Spinal cord (tissue), 10 donors: ENCODE measurements around the gene CUEDC1. TPM values are rescaled to one million over a fixed set of nuclear protein-coding genes. Genes with fewer than 3 reads are reported as not detected.
A peak's percentile ranks its signal among the peaks of the same experiment; 100 is the strongest.

Experiments
- DNase-seq, 6 donors: peaks; one replicate each; pipeline versions ENCODE4 v3.0.0 to v3.0.0-alpha.2; 2013 to 2015; ENCODE audit warnings: low spot score in 6 of 6, low read depth in 4 of 6
- H3K27ac ChIP-seq: one replicate; pipeline ENCODE4 v1.5.1; 2013; ENCODE audit warnings: low read depth, low read length, control low read depth
- H3K27me3 ChIP-seq: one replicate; pipeline ENCODE4 v1.6.1; 2013; ENCODE audit warnings: low read length; ENCODE audit not compliant: control insufficient read depth, insufficient read depth
- H3K36me3 ChIP-seq: one replicate; pipeline ENCODE4 v1.6.1; 2013; ENCODE audit warnings: low read length; ENCODE audit not compliant: control insufficient read depth, insufficient read depth
- H3K4me1 ChIP-seq: one replicate; pipeline ENCODE4 v1.6.1; 2013; ENCODE audit warnings: low read length; ENCODE audit not compliant: control insufficient read depth, insufficient read depth
- H3K4me3 ChIP-seq: one replicate; pipeline ENCODE4 v1.5.1; 2013; ENCODE audit warnings: low read depth, low read length, control low read depth
- H3K9me3 ChIP-seq: one replicate; pipeline ENCODE4 v1.6.1; 2013; ENCODE audit warnings: low read length; ENCODE audit not compliant: control insufficient read depth, insufficient read depth
- WGBS: methylation state at CpG from one replicate; pipeline ENCODE4 v1.1.5; 2013; ENCODE audit warnings: missing lambda C conversion rate; ENCODE audit not compliant: insufficient coverage; 5-methylcytosine and 5-hydroxymethylcytosine counted together
- polyA plus RNA-seq, 2 donors: library from polyadenylated mRNA; unstranded; fragments of 120-200 nt; gene quantifications; one replicate each; pipeline ENCODE4 v1.2.1, GENCODE V29; 2013; ENCODE audit not compliant: insufficient read length in 2 of 2
- total RNA-seq, 2 donors: library from RNA; depleted of rRNA in 1 of 2; stranded (reverse); fragments of 120-200 nt in 1 of 2; fragments of >200 nt in 1 of 2; gene quantifications; one replicate each; pipeline versions ENCODE4 v1.2.3 to v1.2.4, GENCODE V29; 2013 to 2014
- donor health status: healthy.

The CUEDC1 gene
- total and polyA plus RNA-seq, 4 donors: 14.0 to 111 (median 63.8) TPM

DNA sequence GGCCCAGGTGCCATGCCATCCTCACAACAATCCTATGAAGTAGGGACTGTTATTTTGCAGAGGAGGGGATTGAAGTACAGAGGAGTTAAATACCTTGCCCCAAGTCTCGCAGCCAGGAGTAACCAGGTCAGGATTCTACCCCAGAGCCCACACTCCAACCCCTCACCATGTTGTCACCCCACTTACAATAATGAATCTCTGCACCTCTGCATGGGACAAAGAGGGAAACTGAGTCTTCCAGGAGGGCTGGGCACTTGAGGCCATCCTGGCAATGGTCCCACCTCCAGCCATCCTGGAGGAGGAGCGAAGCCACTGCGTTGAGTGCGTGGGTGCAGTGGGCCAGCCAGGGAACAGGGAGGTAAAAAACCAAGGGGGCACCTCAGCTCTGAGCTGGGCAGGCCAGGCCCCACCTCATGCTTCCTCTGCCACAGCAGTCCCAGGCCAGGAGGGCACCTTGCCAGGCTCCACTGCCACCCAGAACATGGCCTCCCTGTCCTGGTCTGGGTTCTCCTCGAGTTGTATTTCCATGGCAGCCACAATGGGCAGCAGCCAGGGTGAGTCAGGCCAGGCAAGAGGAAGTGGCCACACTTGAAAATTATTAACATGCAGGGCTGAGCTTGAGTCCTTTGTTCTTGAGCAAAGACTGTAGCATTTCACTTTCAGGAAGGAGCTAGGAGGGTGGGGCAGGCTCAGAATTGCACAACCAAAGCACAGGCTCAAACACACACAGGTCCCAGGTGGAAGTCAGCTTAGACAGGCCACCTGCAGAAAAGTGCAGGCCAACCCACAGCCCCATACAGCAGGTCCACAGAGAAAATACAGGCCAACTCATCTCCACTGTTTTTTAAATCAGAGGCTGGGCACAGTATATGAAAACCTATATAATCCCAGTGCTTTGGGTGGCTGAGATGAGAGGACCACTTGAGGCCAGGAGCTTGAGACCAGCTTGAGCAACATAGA, 52.1 kb downstream of the CUEDC1 start:
- Histone ChIP-seq H3K4me3 (no peak overlapping the region), H3K36me3 (peaks cover 7% of the 10 kb centered on the region), H3K27me3 (no peaks in the 10 kb centered on the region), H3K27ac (peak overlapping the region; percentile 49), H3K4me1 (peaks cover 84% of the 10 kb centered on the region), H3K9me3 (no peaks in the 10 kb centered on the region)
- DNase-seq: peak in 2 of 6 donors; percentile 78 to 88
- 46% methylated on average over 4 of the region's 5 CpGs for WGBS

DNA sequence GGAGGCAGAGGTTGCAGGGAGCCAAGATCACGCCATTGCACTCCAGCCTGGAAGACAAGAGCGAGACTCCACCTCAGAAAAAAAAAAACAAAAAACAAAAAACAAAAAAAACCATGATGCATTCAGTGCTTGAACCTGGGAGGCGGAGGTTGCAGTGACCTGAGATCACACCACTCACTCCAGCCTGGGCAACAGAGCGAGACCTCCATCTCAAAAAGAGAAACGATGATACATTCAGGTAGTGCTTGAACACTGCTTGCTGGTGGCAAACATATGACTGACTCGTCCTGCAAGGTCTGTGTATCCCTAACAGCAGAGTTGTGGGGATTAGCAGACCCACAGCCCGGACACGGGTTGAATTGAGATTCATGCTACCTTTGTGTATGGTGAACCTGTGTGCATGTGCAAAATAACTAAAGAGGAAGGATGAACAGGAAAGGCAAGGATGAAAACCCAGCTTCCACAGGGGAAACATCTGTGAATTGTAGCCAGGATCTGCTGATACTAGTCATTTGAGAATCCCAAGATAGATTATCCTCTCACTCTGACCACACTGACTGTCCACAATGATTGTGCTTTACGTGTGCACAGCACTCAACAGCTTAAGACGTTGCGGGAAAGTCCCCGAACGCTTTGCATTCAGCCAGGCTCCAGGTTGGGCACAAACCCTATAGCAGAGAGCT, 53.0 kb downstream of the CUEDC1 start:
- Histone ChIP-seq H3K36me3 (peaks cover 8% of the 10 kb centered on the region), H3K27me3 (no peaks in the 10 kb centered on the region), H3K4me3 (no peak overlapping the region), H3K27ac (peak overlapping the region; percentile 49), H3K4me1 (peaks cover 81% of the 10 kb centered on the region), H3K9me3 (no peaks in the 10 kb centered on the region)
- DNase-seq: no peak
- WGBS: 77% methylated on average over 9 of the region's 13 CpGs

DNA sequence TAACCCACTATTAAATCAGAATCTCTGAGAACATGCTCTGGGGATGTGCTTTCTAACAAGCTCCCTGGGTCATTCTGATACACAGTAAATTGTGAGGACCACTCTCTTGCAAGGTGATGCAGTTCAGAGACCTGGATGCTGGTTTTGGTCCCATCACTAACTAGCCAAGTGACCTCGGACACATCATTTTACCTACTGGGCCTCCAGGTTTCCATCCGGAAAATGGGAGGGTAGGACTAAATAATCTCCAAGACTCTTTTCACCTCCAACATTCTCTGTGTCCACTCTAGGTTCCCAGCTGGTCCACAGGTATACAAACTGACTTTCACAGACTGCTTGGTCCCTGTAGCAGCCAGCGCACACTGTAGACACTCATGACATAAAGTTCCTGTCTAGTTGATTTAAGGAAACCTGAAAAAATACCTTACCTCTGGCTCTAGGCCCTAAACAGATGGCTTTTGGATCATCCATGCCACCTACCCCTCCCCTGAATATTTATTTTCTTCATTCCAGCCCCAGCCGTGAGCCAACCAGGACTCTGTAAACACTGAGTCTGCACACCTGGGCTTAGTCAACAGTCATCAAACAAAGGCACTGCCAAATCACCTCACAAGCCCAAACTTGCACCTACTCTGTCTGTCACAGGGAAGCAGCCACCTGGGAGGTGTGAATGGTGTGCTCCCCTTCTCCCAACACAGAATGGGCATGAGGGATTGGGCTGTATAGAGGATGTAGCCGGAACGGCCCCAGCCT, 54.0 kb downstream of the CUEDC1 start:
- H3K27ac ChIP-seq: no peak overlapping the region
- 88% methylated on average over 4 of the region's 6 CpGs for WGBS

DNA sequence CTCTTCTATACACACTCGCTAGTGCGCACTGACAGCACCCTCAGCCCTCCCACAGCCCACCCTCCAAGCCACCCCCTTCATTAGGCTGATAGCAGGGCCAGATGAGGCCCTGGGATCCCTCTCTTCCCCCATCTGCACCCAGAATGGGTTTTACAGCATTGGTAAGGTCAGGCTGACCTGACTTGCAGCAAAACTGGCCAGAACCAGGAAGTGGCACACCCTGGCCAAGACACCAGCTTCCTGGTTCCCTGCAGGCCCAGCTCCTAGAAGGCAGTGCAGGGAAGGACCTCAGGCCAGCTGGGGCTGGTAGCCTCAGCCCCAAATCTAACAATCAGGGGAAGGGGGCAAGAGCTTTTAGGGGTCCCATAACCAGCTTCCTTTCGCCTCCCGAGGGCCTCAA, 55.4 kb downstream of the CUEDC1 start:
- Histone ChIP-seq H3K4me1 (peaks cover 75% of the 10 kb centered on the region), H3K36me3 (peaks cover 8% of the 10 kb centered on the region), H3K4me3 (no peak overlapping the region), H3K9me3 (no peaks in the 10 kb centered on the region), H3K27me3 (no peaks in the 10 kb centered on the region), H3K27ac (peak overlapping the region; percentile 94)
- WGBS: 77% methylated on average over 3 of the region's 4 CpGs
- DNase-seq: no peak

More for the DNA sequence above, 54.0 kb downstream of the CUEDC1 start:
- no peak for DNase-seq
- Histone ChIP-seq H3K9me3 (no peaks in the 10 kb centered on the region), H3K4me3 (no peak overlapping the region), H3K27me3 (no peaks in the 10 kb centered on the region), H3K4me1 (peaks cover 72% of the 10 kb centered on the region), H3K36me3 (peaks cover 8% of the 10 kb centered on the region)

DNA sequence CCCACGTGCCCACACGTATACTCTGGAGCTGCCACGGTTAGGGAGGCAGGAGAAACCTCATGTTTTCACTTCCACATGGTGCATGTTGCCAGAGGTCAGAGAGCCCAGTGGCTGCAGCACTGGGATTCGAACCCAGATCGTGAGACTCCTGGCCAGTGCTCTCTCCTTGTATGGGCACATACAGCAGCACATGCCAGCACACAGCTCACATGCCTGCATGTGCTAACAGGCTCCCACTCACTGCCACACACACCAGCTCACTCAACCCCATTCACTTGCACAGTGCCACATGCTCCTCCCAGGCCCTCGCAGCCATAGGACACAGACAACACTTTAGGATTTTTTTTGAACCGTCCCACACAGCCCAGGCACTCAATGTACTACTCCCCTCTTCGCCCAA, 55.8 kb downstream of the CUEDC1 start:
- H3K4me1 ChIP-seq: peaks cover 75% of the 10 kb centered on the region
- H3K4me3 ChIP-seq: no peak overlapping the region
- H3K27ac ChIP-seq: peak overlapping the region; percentile 94
- WGBS: 39% methylated on average over 8 of the region's 8 CpGs
- H3K36me3 ChIP-seq: peaks cover 8% of the 10 kb centered on the region
- no peaks in the 10 kb centered on the region for H3K9me3 ChIP-seq
- no peak for DNase-seq
- H3K27me3 ChIP-seq: no peaks in the 10 kb centered on the region

DNA sequence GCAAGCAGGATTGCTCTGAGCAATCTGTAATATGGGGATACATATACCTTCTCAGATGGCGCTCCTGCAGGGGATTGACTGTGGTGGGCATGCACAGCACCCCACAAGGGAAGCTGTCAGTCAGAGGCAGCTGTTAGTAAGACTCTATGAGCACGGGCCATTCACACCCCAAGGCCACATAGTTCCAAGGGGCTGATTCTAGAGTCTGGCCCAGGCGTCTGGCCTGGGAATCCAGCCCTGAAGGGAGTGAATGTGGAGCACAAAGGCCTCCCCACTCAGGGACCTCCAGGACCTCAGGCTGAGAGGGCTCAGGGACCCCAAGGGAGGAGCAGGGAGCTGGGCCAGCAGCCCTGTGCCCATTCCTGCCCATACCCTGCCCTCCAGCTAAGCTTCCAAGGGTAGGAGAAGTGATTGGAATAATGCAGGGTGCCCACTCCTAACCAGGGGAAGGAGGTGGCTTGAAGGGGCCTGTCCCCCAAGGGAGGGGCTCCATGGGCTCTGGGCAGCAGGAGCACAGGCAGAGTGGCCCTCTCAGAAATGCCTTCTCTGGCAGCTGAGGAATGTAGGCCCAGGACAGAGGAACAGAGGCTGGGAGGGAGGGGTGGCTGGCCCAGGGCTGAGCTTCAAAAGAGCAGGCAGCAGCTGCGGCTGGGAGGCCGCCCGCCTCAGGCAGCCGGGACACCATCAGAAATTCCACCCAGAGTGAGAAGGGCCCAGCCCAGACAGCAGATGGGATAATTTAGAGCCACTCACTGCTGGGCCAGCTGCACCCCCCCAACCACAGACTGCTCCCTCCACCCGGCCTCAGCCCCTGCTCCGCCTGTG, 56.5 kb downstream of the CUEDC1 start:
- H3K4me1 ChIP-seq: peaks cover 75% of the 10 kb centered on the region
- H3K27ac ChIP-seq: peak overlapping the region; percentile 94
- H3K4me3 ChIP-seq: no peak overlapping the region
- 33% methylated on average over 9 of the region's 9 CpGs for WGBS
- peaks cover 8% of the 10 kb centered on the region for H3K36me3 ChIP-seq
- no peaks in the 10 kb centered on the region for H3K9me3 ChIP-seq
- H3K27me3 ChIP-seq: no peaks in the 10 kb centered on the region
- peak in 2 of 6 donors; percentile 78 to 85 for DNase-seq

DNA sequence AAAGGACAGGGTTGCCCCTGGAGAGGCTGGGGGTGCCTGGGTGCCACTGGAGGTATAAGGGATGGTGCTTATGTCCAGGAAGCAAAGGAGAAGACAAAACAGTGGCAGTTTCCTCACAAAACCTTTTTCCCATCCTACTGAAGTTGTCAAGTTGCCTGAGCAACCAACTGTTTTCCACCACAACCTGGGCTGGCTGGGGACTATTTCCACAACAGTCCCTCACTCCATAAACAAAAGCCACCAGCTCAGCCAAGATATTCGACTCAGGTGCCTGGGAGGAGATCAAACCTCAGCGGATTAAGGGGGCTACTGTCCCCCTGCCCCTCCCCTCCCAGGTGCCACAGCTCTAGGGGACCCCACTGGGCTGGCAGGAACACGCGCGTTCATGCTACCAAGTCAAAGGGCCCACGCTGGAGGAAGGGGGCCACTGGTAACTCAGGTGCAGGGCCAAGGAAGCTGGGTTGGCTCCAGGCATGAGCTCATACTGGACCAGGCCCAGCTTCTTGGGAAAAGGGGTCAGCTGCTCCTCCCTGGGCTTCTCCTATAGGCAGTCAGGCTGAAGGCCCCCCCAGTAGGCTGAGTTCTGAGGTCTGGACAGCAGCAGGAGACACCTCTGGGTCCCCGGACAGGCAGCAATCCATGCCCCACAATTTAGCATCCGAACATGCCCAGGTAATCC, 59.7 kb downstream of the CUEDC1 start:
- peaks cover 8% of the 10 kb centered on the region for H3K36me3 ChIP-seq
- H3K9me3 ChIP-seq: no peaks in the 10 kb centered on the region
- H3K27me3 ChIP-seq: no peaks in the 10 kb centered on the region
- peak in 1 of 6 donors; percentile 70 for DNase-seq
- 58% methylated on average over 7 of the region's 8 CpGs for WGBS
- peak overlapping the region; percentile 67 for H3K27ac ChIP-seq
- H3K4me1 ChIP-seq: peaks cover 82% of the 10 kb centered on the region
- H3K4me3 ChIP-seq: no peak overlapping the region

DNA sequence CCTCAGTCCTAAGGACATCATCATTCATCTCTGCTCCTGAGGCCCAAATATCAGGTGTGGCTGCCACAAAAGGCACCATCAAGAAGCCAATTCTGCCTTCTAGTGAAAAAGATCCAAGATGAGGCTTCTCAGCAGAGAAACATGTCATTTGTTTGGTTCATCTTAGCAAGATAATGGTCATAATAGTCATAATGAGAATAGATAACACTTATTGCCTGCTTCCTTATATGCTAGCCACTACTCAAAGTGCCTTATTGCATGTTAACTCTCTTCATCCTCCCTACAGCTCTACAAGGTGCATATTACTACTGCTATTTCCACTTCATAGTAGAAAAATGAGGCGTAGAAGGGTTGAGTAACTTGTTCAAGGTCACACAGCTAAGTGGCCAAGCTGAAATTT, 60.4 kb downstream of the CUEDC1 start:
- Histone ChIP-seq H3K27me3 (no peaks in the 10 kb centered on the region), H3K27ac (peak overlapping the region; percentile 67), H3K4me3 (no peak overlapping the region), H3K36me3 (peaks cover 8% of the 10 kb centered on the region), H3K9me3 (no peaks in the 10 kb centered on the region), H3K4me1 (peaks cover 85% of the 10 kb centered on the region)
- WGBS: 100% methylated on average over 1 of the region's 1 CpG
- no peak for DNase-seq
